PC-3 (cell line): Measurements from ENCODE around the gene MSTN.

Experiments used
- EZH2phosphoT487 ChIP-seq: fragments of 300-600 bp; sonication (generic); IDR thresholded peaks from 2 replicates; pipeline ENCODE4 v1.6.1; 2018; ENCODE audit warnings: mild to moderate bottlenecking, antibody characterized with exemption, low read length, borderline replicate concordance
- TF ChIP-seq, protein P1 (sequence below): fragments of 300-600 bp; sonication (generic); conservative IDR thresholded peaks from 2 replicates; pipeline ENCODE4 v1.5.1; 2017; ENCODE audit warnings: antibody characterized with exemption, low read depth, mild to moderate bottlenecking, low read length

DNA sequence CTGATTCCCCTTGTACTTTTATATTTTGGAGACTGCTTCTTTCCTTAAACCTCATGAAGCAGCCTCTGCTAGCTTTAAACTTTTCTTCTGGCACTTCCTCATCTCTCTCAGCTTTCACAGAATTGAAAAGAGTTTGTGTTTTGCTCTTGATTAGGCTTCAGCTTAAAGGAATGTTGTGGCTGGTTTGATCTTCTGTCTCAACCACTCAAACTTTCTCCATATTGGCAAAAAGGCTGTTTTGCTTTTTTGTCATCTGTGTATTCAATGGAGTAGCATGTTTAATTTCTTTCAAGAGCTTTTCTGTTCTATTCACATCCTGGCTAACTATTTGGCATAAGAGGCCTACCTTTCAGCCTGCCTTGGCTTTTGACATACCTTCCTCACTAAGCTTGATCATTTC, 36.3 kb upstream of the MSTN start:
- TF ChIP-seq, protein P1, sequence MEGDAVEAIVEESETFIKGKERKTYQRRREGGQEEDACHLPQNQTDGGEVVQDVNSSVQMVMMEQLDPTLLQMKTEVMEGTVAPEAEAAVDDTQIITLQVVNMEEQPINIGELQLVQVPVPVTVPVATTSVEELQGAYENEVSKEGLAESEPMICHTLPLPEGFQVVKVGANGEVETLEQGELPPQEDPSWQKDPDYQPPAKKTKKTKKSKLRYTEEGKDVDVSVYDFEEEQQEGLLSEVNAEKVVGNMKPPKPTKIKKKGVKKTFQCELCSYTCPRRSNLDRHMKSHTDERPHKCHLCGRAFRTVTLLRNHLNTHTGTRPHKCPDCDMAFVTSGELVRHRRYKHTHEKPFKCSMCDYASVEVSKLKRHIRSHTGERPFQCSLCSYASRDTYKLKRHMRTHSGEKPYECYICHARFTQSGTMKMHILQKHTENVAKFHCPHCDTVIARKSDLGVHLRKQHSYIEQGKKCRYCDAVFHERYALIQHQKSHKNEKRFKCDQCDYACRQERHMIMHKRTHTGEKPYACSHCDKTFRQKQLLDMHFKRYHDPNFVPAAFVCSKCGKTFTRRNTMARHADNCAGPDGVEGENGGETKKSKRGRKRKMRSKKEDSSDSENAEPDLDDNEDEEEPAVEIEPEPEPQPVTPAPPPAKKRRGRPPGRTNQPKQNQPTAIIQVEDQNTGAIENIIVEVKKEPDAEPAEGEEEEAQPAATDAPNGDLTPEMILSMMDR: no peak
- TF ChIP-seq EZH2phosphoT487: no peak
